Astrocyte (in vitro differentiated cells and primary cell): ENCODE measurements around the gene TEX101. TPM values are rescaled to one million over a fixed set of nuclear protein-coding genes. Genes with fewer than 3 reads are reported as not detected.
"Not testable (repeated sequence)": the region's sequence is repeated elsewhere in the genome, so short reads cannot be mapped to it uniquely, and the experiment has no call there.

ENCODE experiments used
- DNase-seq: peaks from one replicate; pipeline ENCODE4 v3.0.0-alpha.2; 2010; ENCODE audit warnings: low read depth
- FAIRE-seq: peaks from 2 replicates; lab custom pipeline; 2011; peaks lifted over from hg19 to GRCh38; lab: Jason Lieb, UNC
- H2AFZ ChIP-seq: 2 replicates; pipeline ENCODE4 v1.6.0; 2012; ENCODE audit warnings: low read depth, low read length, inconsistent platforms
- H3K27ac ChIP-seq: 2 replicates; pipeline ENCODE4 v1.5.1; 2011; ENCODE audit warnings: low read depth, low read length, inconsistent platforms
- H3K27me3 ChIP-seq: 2 replicates; pipeline ENCODE4 v1.6.0; 2011; ENCODE audit warnings: low read length, inconsistent platforms; ENCODE audit not compliant: insufficient read depth
- H3K36me3 ChIP-seq: 2 replicates; pipeline ENCODE4 v1.5.1; 2011; ENCODE audit warnings: low read length, inconsistent platforms; ENCODE audit not compliant: insufficient read depth
- H3K4me1 ChIP-seq: 2 replicates; pipeline ENCODE4 v1.5.1; 2011; ENCODE audit warnings: low read length, inconsistent platforms; ENCODE audit not compliant: insufficient read depth
- H3K4me2 ChIP-seq: 2 replicates; pipeline ENCODE4 v1.6.0; 2012; ENCODE audit warnings: low read length, inconsistent platforms
- H3K4me3 ChIP-seq: 2 replicates; pipeline ENCODE4 v1.5.1; 2011; ENCODE audit warnings: low read depth, mild to moderate bottlenecking, low read length, inconsistent platforms; ENCODE audit not compliant: insufficient read depth
- H3K79me2 ChIP-seq: 2 replicates; pipeline ENCODE4 v1.6.0; 2012; ENCODE audit warnings: mild to moderate bottlenecking, low read length, inconsistent platforms; ENCODE audit not compliant: insufficient read depth
- H3K9ac ChIP-seq: 2 replicates; pipeline ENCODE4 v1.6.0; 2012; ENCODE audit warnings: mild to moderate bottlenecking, low read length, inconsistent platforms
- H3K9me3 ChIP-seq: 2 replicates; pipeline ENCODE4 v1.5.1; 2012; ENCODE audit warnings: low read depth, mild to moderate bottlenecking, low read length, inconsistent platforms; ENCODE audit not compliant: insufficient read depth
- H4K20me1 ChIP-seq: 2 replicates; pipeline ENCODE4 v1.6.0; 2012; ENCODE audit warnings: low read length, inconsistent platforms; ENCODE audit not compliant: insufficient read depth
- H3K27ac Mint-ChIP-seq: one replicate; pipeline ENCODE4 v1.8.0; 2021; ENCODE audit warnings: mild to moderate bottlenecking, mixed read lengths; ENCODE audit not compliant: unreplicated experiment
- H3K27me3 Mint-ChIP-seq: one replicate; pipeline ENCODE4 v1.8.0; 2021; ENCODE audit warnings: low read depth, mixed read lengths; ENCODE audit not compliant: unreplicated experiment
- H3K36me3 Mint-ChIP-seq: one replicate; pipeline ENCODE4 v1.8.0; 2021; ENCODE audit warnings: low read depth, mixed read lengths; ENCODE audit not compliant: unreplicated experiment
- H3K4me1 Mint-ChIP-seq: one replicate; pipeline ENCODE4 v1.8.0; 2021; ENCODE audit warnings: low read depth, mixed read lengths; ENCODE audit not compliant: unreplicated experiment
- H3K4me3 Mint-ChIP-seq: one replicate; pipeline ENCODE4 v1.8.0; 2021; ENCODE audit warnings: mild to moderate bottlenecking, moderate library complexity, mixed read lengths; ENCODE audit not compliant: unreplicated experiment
- H3K9me3 Mint-ChIP-seq: one replicate; pipeline ENCODE4 v1.8.0; 2021; ENCODE audit warnings: mild to moderate bottlenecking, mixed read lengths; ENCODE audit not compliant: unreplicated experiment
- CTCF ChIP-seq: IDR thresholded peaks from 2 replicates; pipeline ENCODE4 v1.5.1; 2011; ENCODE audit warnings: low read depth, mild to moderate bottlenecking, inconsistent platforms, low read length, moderate library complexity; ENCODE audit not compliant: insufficient read depth
- EZH2 ChIP-seq: IDR thresholded peaks from 2 replicates; pipeline ENCODE4 v1.6.1; 2012; ENCODE audit warnings: mild to moderate bottlenecking, low read length, inconsistent platforms; ENCODE audit not compliant: insufficient read depth
- total RNA-seq: library from RNA; stranded (reverse); gene quantifications from 2 replicates; pipeline ENCODE4 v1.2.1, GENCODE V29; 2021

TEX101 gene
- total RNA-seq, 1 donor from 2014 or later: not detected

GRCh38 chr19:43433358-43433673, 18.6 kb downstream of the TEX101 start:
- TF ChIP-seq CTCF (no peak), EZH2 (no peak)
- no peak for FAIRE-seq

GRCh38 chr19:43433689-43434088, 19.0 kb downstream of the TEX101 start:
- Mint-ChIP-seq H3K27ac (no peak overlapping the region), H3K36me3 (no peaks in the 10 kb centered on the region), H3K4me1 (no peaks in the 10 kb centered on the region), H3K4me3 (no peak overlapping the region), H3K27me3 (peaks cover 2% of the 10 kb centered on the region), H3K9me3 (no peaks in the 10 kb centered on the region)
- no peaks in the 10 kb centered on the region for H3K79me2 ChIP-seq
- no peaks in the 10 kb centered on the region for H3K4me1 ChIP-seq
- no peak overlapping the region for H3K4me2 ChIP-seq
- DNase-seq (no peak), FAIRE-seq (no peak)
- no peaks in the 10 kb centered on the region for H3K9me3 ChIP-seq
- no peak overlapping the region for H3K27ac ChIP-seq
- H3K4me3 ChIP-seq: no peak overlapping the region
- H4K20me1 ChIP-seq: no peaks in the 10 kb centered on the region
- no peak overlapping the region for H2AFZ ChIP-seq
- TF ChIP-seq CTCF (no peak), EZH2 (no peak)
- no peaks in the 10 kb centered on the region for H3K27me3 ChIP-seq
- H3K9ac ChIP-seq: no peak overlapping the region
- H3K36me3 ChIP-seq: no peaks in the 10 kb centered on the region

More at GRCh38 chr19:43433358-43433673, 18.6 kb downstream of the TEX101 start:
- Histone ChIP-seq H3K4me3 (no peak overlapping the region), H3K4me1 (no peaks in the 10 kb centered on the region), H3K79me2 (no peaks in the 10 kb centered on the region), H3K4me2 (no peak overlapping the region), H3K9ac (no peak overlapping the region), H3K36me3 (no peaks in the 10 kb centered on the region), H4K20me1 (no peaks in the 10 kb centered on the region), H2AFZ (no peak overlapping the region), H3K9me3 (no peaks in the 10 kb centered on the region), H3K27ac (no peak overlapping the region), H3K27me3 (no peaks in the 10 kb centered on the region)
- no peaks in the 10 kb centered on the region for H3K36me3 Mint-ChIP-seq
- no peak overlapping the region for H3K27ac Mint-ChIP-seq
- H3K27me3 Mint-ChIP-seq: peaks cover 2% of the 10 kb centered on the region
- no peaks in the 10 kb centered on the region for H3K9me3 Mint-ChIP-seq
- no peak for DNase-seq
- no peak overlapping the region for H3K4me3 Mint-ChIP-seq
- H3K4me1 Mint-ChIP-seq: no peaks in the 10 kb centered on the region

- Histone ChIP-seq H3K9me3 (no peaks in the 10 kb centered on the region), H3K4me3 (no peak overlapping the region), H3K4me1 (no peaks in the 10 kb centered on the region), H3K27ac (no peak overlapping the region), H3K36me3 (no peaks in the 10 kb centered on the region), H3K79me2 (no peaks in the 10 kb centered on the region), H3K27me3 (no peaks in the 10 kb centered on the region), H3K9ac (no peak overlapping the region), H2AFZ (no peak overlapping the region), H3K4me2 (no peak overlapping the region), H4K20me1 (no peaks in the 10 kb centered on the region)
- FAIRE-seq (no peak), DNase-seq (no peak)
- TF ChIP-seq CTCF (no peak), EZH2 (no peak)
- Mint-ChIP-seq H3K36me3 (no peaks in the 10 kb centered on the region), H3K4me3 (no peak overlapping the region), H3K4me1 (no peaks in the 10 kb centered on the region), H3K27ac (no peak overlapping the region), H3K9me3 (no peaks in the 10 kb centered on the region), H3K27me3 (peaks cover 7% of the 10 kb centered on the region)
These were observed 21.1 kb downstream of the TEX101 start for GRCh38 chr19:43435775-43436174.

- H3K4me1 Mint-ChIP-seq, H3K36me3 Mint-ChIP-seq: not testable (repeated sequence)
These were observed 22.6 kb downstream of the TEX101 start for GRCh38 chr19:43437284-43437683.

More at GRCh38 chr19:43437284-43437683, 22.6 kb downstream of the TEX101 start:
- H3K27ac Mint-ChIP-seq, H3K4me3 Mint-ChIP-seq, H4K20me1 ChIP-seq, H3K9ac ChIP-seq, H3K79me2 ChIP-seq, H3K9me3 Mint-ChIP-seq, H3K27me3 ChIP-seq, DNase-seq, H3K4me2 ChIP-seq, H3K27ac ChIP-seq, H3K4me3 ChIP-seq, H3K9me3 ChIP-seq, H3K36me3 ChIP-seq, H3K4me1 ChIP-seq, FAIRE-seq, H2AFZ ChIP-seq: not testable (repeated sequence)
- peaks cover 12% of the 10 kb centered on the region for H3K27me3 Mint-ChIP-seq
